ENCODE measurements around the gene C1orf35. TPM values are rescaled to one million over a fixed set of nuclear protein-coding genes. Genes with fewer than 3 reads are reported as not detected.

Gene C1orf35
- total and polyA plus RNA-seq, 4 donors = 4.0 to 7.5 (median 6.4) TPM

DNA sequence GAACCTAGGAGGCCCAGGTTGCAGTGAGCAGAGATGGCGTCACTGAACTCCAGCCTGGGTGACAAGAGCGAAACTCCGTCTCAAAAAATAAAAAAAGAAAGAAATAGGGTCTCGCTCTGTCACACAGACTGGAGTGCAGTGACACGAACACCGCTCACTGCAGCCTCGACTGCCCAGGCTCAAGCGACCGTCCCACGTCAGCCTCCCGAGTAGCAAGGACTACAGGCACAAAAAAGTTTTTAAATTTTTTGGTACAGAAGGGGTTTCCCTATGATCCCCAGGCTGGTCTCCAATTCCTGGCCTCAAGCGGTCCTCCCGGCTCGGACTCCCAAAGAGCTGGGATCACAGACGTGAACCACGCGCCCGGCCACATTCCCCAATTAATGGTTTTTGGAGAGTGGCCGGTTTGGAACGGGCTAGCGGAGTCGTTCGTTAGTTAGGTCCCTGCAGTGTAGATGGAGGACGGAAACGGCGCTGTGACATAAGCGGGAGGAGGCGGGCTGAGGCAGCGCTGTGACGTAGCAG is 36.3 kb upstream of the C1orf35 start:
- WGBS = 29% methylated on average over 30 of the region's 30 CpGs

DNA sequence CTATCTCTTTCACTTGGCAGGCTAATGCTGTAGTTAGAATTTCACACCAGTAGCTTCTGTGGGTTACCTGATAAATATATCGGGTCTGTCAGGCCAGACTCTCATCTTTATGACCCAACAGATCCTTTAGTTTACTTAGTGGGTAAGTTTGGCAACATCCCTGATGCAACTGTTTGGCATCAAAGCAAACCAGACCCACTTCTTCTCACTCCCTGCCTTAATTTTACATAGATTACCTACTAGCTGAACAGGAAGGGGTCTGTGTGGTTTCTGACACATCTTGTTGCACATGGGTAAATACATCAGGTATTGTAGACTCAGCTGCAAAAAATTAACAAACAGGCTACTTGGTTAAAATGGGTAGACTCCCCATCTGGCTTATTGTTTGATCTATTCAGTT is 33.8 kb upstream of the C1orf35 start:
- Histone ChIP-seq H3K27me3 (ENCODE audit: control insufficient read depth in 4 of 4, insufficient read depth in 4 of 4, low read length in 3 of 4) (no peaks in the 10 kb centered on the region), H3K4me3 (ENCODE audit: low read depth in 1 of 3, low read length in 3 of 3) (no peak overlapping the region), H3K27ac (ENCODE audit: low read depth in 1 of 2, low read length in 2 of 2) (no peak overlapping the region), H3K36me3 (ENCODE audit: control insufficient read depth in 4 of 4, insufficient read depth in 3 of 4, low read depth in 1 of 4, low read length in 3 of 4) (no peaks in the 10 kb centered on the region), H3K4me1 (ENCODE audit: control insufficient read depth in 4 of 4, insufficient read depth in 4 of 4, low read length in 3 of 4) (peaks cover 5 to 16% (median 8%) of the 10 kb centered on the region in 4 donors), H3K9me3 (ENCODE audit: control insufficient read depth in 4 of 4, low read length in 3 of 4) (no peaks in the 10 kb centered on the region), H3K9ac (ENCODE audit: low read depth in 1 of 2, low read length in 2 of 2) (no peak overlapping the region)
- TF ChIP-seq JUND (IDR thresholded peaks at IDR 0.05) (no peak), SP1 (IDR thresholded peaks at IDR 0.05) (peak; percentile 11)
- DNase-seq (ENCODE audit: low spot score) = no peak
- WGBS = 19% methylated on average over 1 of the region's 1 CpG

More for the DNA sequence above, 36.3 kb upstream of the C1orf35 start:
- Histone ChIP-seq H3K27ac (ENCODE audit: low read depth in 1 of 2, low read length in 2 of 2) (peak overlapping the region; percentile 88 to 97), H3K9ac (ENCODE audit: low read depth in 1 of 2, low read length in 2 of 2) (peak overlapping the region; percentile 8 to 49), H3K36me3 (ENCODE audit: control insufficient read depth in 4 of 4, insufficient read depth in 3 of 4, low read depth in 1 of 4, low read length in 3 of 4) (no peaks in the 10 kb centered on the region), H3K4me1 (ENCODE audit: control insufficient read depth in 4 of 4, insufficient read depth in 4 of 4, low read length in 3 of 4) (peaks cover 14 to 30% (median 23%) of the 10 kb centered on the region in 4 donors), H3K27me3 (ENCODE audit: control insufficient read depth in 4 of 4, insufficient read depth in 4 of 4, low read length in 3 of 4) (no peaks in the 10 kb centered on the region), H3K9me3 (ENCODE audit: control insufficient read depth in 4 of 4, low read length in 3 of 4) (no peaks in the 10 kb centered on the region), H3K4me3 (ENCODE audit: low read depth in 1 of 3, low read length in 3 of 3) (peak overlapping the region; percentile 63 to 85 (median 77))
- no peak for DNase-seq (ENCODE audit: low spot score)
- TF ChIP-seq YY1 (IDR thresholded peaks at IDR 0.05) (peak; percentile 63), RAD21 (IDR thresholded peaks at IDR 0.05) (peak in 1 of 2 donors; percentile 22), JUND (IDR thresholded peaks at IDR 0.05) (no peak)

DNA sequence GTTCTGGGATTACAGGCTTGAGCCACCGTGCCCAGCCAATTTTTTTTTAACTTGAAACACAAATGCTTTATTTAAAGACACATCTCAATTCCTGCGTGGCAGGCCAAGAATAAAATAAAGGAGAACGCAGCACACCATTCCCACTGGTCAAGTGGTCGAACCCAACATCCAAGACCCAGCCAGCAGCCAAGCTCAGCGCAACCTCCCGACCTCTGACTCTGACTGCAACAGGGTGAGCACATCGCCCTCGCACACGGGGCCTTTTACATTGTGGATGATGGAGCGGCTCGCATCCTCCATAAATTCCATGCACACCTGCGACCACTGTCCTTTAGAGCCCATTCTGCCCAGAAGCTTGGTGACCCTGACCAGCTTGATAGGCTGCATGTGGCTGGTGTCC is 31.5 kb upstream of the C1orf35 start:
- Histone ChIP-seq H3K4me3 (ENCODE audit: low read depth in 1 of 3, low read length in 3 of 3) (no peak overlapping the region), H3K36me3 (ENCODE audit: control insufficient read depth in 4 of 4, insufficient read depth in 3 of 4, low read depth in 1 of 4, low read length in 3 of 4) (no peaks in the 10 kb centered on the region), H3K27me3 (ENCODE audit: control insufficient read depth in 4 of 4, insufficient read depth in 4 of 4, low read length in 3 of 4) (no peaks in the 10 kb centered on the region), H3K27ac (ENCODE audit: low read depth in 1 of 2, low read length in 2 of 2) (no peak overlapping the region), H3K9ac (ENCODE audit: low read depth in 1 of 2, low read length in 2 of 2) (no peak overlapping the region), H3K4me1 (ENCODE audit: control insufficient read depth in 4 of 4, insufficient read depth in 4 of 4, low read length in 3 of 4) (peaks cover 0 to 5% (median 2%) of the 10 kb centered on the region in 4 donors), H3K9me3 (ENCODE audit: control insufficient read depth in 4 of 4, low read length in 3 of 4) (no peaks in the 10 kb centered on the region)
- WGBS = 88% methylated on average over 12 of the region's 12 CpGs
- no peak for DNase-seq (ENCODE audit: low spot score)
- TF ChIP-seq HNF4G (IDR thresholded peaks at IDR 0.05) (no peak), FOXA1 (IDR thresholded peaks at IDR 0.05) (no peak), HNF4A (conservative IDR thresholded peaks at IDR 0.05) (no peak)
- TF ChIP-seq, protein P1, sequence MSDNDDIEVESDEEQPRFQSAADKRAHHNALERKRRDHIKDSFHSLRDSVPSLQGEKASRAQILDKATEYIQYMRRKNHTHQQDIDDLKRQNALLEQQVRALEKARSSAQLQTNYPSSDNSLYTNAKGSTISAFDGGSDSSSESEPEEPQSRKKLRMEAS (IDR thresholded peaks at IDR 0.05) = no peak

DNA sequence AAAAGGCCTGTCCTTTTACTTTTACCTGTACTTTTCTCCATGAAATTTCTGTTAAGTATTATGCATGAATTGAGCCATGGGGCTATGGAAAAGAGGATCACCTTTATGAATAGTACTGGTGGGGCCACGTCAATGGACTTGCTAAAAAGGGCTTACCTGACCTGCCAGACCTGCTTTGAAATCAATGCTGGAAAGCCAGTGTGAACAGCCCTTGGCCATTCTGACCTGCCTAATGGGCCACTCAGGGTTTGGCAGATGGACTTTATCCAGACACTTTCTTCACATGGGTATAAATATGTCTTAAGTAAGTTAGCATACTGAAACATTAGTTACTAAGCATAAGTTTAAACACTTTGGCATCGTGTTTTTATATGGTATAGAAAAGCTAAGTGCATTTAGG is 28.6 kb upstream of the C1orf35 start:
- TF ChIP-seq, protein P2, sequence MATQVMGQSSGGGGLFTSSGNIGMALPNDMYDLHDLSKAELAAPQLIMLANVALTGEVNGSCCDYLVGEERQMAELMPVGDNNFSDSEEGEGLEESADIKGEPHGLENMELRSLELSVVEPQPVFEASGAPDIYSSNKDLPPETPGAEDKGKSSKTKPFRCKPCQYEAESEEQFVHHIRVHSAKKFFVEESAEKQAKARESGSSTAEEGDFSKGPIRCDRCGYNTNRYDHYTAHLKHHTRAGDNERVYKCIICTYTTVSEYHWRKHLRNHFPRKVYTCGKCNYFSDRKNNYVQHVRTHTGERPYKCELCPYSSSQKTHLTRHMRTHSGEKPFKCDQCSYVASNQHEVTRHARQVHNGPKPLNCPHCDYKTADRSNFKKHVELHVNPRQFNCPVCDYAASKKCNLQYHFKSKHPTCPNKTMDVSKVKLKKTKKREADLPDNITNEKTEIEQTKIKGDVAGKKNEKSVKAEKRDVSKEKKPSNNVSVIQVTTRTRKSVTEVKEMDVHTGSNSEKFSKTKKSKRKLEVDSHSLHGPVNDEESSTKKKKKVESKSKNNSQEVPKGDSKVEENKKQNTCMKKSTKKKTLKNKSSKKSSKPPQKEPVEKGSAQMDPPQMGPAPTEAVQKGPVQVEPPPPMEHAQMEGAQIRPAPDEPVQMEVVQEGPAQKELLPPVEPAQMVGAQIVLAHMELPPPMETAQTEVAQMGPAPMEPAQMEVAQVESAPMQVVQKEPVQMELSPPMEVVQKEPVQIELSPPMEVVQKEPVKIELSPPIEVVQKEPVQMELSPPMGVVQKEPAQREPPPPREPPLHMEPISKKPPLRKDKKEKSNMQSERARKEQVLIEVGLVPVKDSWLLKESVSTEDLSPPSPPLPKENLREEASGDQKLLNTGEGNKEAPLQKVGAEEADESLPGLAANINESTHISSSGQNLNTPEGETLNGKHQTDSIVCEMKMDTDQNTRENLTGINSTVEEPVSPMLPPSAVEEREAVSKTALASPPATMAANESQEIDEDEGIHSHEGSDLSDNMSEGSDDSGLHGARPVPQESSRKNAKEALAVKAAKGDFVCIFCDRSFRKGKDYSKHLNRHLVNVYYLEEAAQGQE (IDR thresholded peaks at IDR 0.05) = no peak
- TF ChIP-seq, protein P3, sequence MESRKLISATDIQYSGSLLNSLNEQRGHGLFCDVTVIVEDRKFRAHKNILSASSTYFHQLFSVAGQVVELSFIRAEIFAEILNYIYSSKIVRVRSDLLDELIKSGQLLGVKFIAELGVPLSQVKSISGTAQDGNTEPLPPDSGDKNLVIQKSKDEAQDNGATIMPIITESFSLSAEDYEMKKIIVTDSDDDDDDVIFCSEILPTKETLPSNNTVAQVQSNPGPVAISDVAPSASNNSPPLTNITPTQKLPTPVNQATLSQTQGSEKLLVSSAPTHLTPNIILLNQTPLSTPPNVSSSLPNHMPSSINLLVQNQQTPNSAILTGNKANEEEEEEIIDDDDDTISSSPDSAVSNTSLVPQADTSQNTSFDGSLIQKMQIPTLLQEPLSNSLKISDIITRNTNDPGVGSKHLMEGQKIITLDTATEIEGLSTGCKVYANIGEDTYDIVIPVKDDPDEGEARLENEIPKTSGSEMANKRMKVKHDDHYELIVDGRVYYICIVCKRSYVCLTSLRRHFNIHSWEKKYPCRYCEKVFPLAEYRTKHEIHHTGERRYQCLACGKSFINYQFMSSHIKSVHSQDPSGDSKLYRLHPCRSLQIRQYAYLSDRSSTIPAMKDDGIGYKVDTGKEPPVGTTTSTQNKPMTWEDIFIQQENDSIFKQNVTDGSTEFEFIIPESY (IDR thresholded peaks at IDR 0.05) = no peak
- no peak overlapping the region for H3K27ac ChIP-seq (ENCODE audit: low read depth in 1 of 2, low read length in 2 of 2)
- H3K4me3 ChIP-seq (ENCODE audit: low read depth in 1 of 3, low read length in 3 of 3) = no peak overlapping the region
- peak overlapping the region in 1 of 2 donors; percentile 22 for H3K9ac ChIP-seq (ENCODE audit: low read depth in 1 of 2, low read length in 2 of 2)
- H3K27me3 ChIP-seq (ENCODE audit: control insufficient read depth in 4 of 4, insufficient read depth in 4 of 4, low read length in 3 of 4) = no peaks in the 10 kb centered on the region
- DNase-seq (ENCODE audit: low spot score) = no peak
- no peaks in the 10 kb centered on the region for H3K36me3 ChIP-seq (ENCODE audit: control insufficient read depth in 4 of 4, insufficient read depth in 3 of 4, low read depth in 1 of 4, low read length in 3 of 4)
- 93% methylated on average over 2 of the region's 2 CpGs for WGBS
- H3K9me3 ChIP-seq (ENCODE audit: control insufficient read depth in 4 of 4, low read length in 3 of 4) = no peaks in the 10 kb centered on the region
- peaks cover 0 to 4% (median 1%) of the 10 kb centered on the region in 4 donors for H3K4me1 ChIP-seq (ENCODE audit: control insufficient read depth in 4 of 4, insufficient read depth in 4 of 4, low read length in 3 of 4)

All from liver (tissue), 9 donors.